ENCODE data around the gene L3HYPDH. TPM values are rescaled to one million over a fixed set of nuclear protein-coding genes. Genes with fewer than 3 reads are reported as not detected.
A peak's percentile ranks its signal among the peaks of the same experiment; 100 is the strongest.

Gene L3HYPDH
- total RNA-seq, 1 donor from 2014 or later: 20.1 TPM

DNA sequence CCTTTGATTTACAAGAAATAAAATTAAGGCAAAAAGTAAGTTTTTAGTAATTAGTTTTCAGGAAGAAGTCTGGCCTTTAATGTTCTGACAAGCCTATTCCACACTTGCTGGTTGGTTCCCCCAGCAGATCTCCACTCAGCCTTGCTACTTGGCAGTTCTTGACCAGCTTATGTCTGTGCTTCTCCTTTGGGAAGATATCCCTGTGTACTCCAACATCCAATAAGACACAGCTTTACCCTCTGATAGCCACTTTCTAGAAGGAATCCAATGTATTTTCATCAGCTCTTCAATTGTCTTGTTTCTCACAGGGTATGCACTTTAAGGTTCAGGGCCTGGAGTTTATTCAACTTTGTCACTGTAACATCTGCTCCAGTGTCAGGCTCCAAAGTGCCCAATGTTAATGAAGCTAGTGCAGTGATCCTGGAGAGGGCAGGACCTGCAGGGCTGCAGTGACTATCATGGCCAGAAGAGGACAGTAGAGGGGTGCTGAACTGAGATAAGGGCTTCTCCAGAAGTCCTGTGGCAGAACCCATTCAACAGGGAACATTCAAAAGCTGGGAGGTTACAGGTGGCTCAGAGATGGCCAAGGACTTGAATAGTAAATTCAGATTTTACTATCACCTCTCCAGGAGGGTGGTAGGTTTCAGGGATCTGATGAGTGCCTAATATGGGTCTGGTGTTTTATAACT is 23.0 kb upstream of the L3HYPDH start:
- DNase-seq (ENCODE audit: low spot score, unreplicated experiment): peak; percentile 49
- H3K27ac Mint-ChIP-seq: no peak overlapping the region
- H3K36me3 Mint-ChIP-seq (ENCODE audit: insufficient read depth): peaks cover 6% of the 10 kb centered on the region
- no peaks in the 10 kb centered on the region for H3K9me3 Mint-ChIP-seq (ENCODE audit: low read depth)
- peak; percentile 80 for TF ChIP-seq CTCF (IDR thresholded peaks at IDR 0.05; ENCODE audit: unreplicated experiment)
- H3K27me3 Mint-ChIP-seq: peaks cover 3% of the 10 kb centered on the region
- peaks cover 3% of the 10 kb centered on the region for H3K4me1 Mint-ChIP-seq (ENCODE audit: low read depth)
- no peak overlapping the region for H3K4me3 Mint-ChIP-seq (ENCODE audit: low read depth)

DNA sequence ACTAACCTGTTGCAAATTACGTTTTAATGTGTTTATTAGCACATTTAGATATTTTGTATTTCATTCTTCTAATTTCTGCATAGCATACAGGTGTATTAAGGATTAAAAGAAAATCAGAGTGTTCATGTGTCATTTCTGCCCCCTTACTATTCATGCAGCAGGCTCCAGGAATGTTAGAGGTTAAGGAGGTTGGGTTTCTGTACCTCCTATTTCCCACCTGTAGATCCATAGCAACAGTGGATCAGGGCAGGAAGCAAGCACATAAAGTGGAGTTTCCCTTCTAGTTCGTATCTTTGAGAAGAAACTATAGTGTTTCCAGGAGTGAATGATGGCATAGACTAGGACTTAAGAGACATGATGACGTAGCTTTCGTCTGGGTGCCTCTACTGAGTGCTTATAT is 19.0 kb upstream of the L3HYPDH start:
- Mint-ChIP-seq H3K4me1 (ENCODE audit: low read depth) (peaks cover 9% of the 10 kb centered on the region), H3K27ac (no peak overlapping the region), H3K9me3 (ENCODE audit: low read depth) (no peaks in the 10 kb centered on the region), H3K27me3 (no peaks in the 10 kb centered on the region), H3K4me3 (ENCODE audit: low read depth) (no peak overlapping the region), H3K36me3 (ENCODE audit: insufficient read depth) (peaks cover 6% of the 10 kb centered on the region)
- DNase-seq (ENCODE audit: low spot score, unreplicated experiment): no peak
- TF ChIP-seq CTCF (IDR thresholded peaks at IDR 0.05; ENCODE audit: unreplicated experiment): no peak

- Mint-ChIP-seq H3K9me3 (ENCODE audit: low read depth) (no peaks in the 10 kb centered on the region), H3K36me3 (ENCODE audit: insufficient read depth) (peaks cover 12% of the 10 kb centered on the region), H3K4me1 (ENCODE audit: low read depth) (peaks cover 6% of the 10 kb centered on the region), H3K27me3 (no peaks in the 10 kb centered on the region), H3K4me3 (ENCODE audit: low read depth) (no peak overlapping the region), H3K27ac (no peak overlapping the region)
- DNase-seq (ENCODE audit: low spot score, unreplicated experiment): no peak
- TF ChIP-seq CTCF (IDR thresholded peaks at IDR 0.05; ENCODE audit: unreplicated experiment): no peak
These were observed 16.5 kb upstream of the L3HYPDH start for GRCh38 chr14:59500732-59501131.

- TF ChIP-seq CTCF (IDR thresholded peaks at IDR 0.05; ENCODE audit: unreplicated experiment): no peak
- H3K27me3 Mint-ChIP-seq: no peaks in the 10 kb centered on the region
- peaks cover 43% of the 10 kb centered on the region for H3K36me3 Mint-ChIP-seq (ENCODE audit: insufficient read depth)
- peaks cover 1% of the 10 kb centered on the region for H3K4me1 Mint-ChIP-seq (ENCODE audit: low read depth)
- DNase-seq (ENCODE audit: low spot score, unreplicated experiment): no peak
- no peak overlapping the region for H3K4me3 Mint-ChIP-seq (ENCODE audit: low read depth)
- H3K9me3 Mint-ChIP-seq (ENCODE audit: low read depth): no peaks in the 10 kb centered on the region
- H3K27ac Mint-ChIP-seq: no peak overlapping the region
These were observed 8.2 kb upstream of the L3HYPDH start for GRCh38 chr14:59492384-59492783.

DNA sequence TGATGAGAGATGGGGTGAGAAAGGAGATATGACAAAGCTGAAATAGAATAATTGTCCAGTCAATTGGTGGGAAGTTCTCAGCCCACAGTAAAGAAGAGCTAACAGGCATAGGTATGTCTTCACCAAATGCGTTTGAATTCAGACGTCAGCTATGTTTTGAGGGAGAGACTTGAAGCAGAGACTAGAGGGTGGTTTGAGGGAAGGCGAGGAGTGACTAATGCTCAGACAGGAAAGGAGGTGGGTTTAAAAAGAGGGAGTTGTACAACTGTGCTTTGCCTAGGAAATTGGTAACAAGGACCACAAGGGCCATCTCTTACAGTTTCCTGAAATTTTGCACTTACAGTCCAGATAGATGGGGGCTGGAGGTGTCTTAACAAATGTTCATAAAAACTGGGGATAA is 6.5 kb upstream of the L3HYPDH start:
- no peak overlapping the region for H3K27ac Mint-ChIP-seq
- no peak overlapping the region for H3K4me3 Mint-ChIP-seq (ENCODE audit: low read depth)
- peaks cover 39% of the 10 kb centered on the region for H3K36me3 Mint-ChIP-seq (ENCODE audit: insufficient read depth)
- TF ChIP-seq CTCF (IDR thresholded peaks at IDR 0.05; ENCODE audit: unreplicated experiment): no peak
- DNase-seq (ENCODE audit: low spot score, unreplicated experiment): no peak
- no peaks in the 10 kb centered on the region for H3K9me3 Mint-ChIP-seq (ENCODE audit: low read depth)
- peaks cover 3% of the 10 kb centered on the region for H3K4me1 Mint-ChIP-seq (ENCODE audit: low read depth)
- no peaks in the 10 kb centered on the region for H3K27me3 Mint-ChIP-seq
